KMS-11 (cell line): ENCODE results near the gene BNC2.

Experiments used
- H2AFZ ChIP-seq: fragments of 200-600 bp; sonication (generic); 2 replicates; pipeline ENCODE4 v1.6.1; 2016; ENCODE audit warnings: antibody characterized with exemption, mixed run types, low read depth
- H3K27ac ChIP-seq: fragments of 200-600 bp; sonication (generic); 2 replicates; pipeline ENCODE4 v1.6.1; 2016; ENCODE audit warnings: mild to moderate bottlenecking, mixed run types
- H3K27me3 ChIP-seq: fragments of 200-600 bp; sonication (generic); 2 replicates; pipeline ENCODE4 v1.6.1; 2017; ENCODE audit warnings: mild to moderate bottlenecking, low read depth, mixed run types, moderate library complexity; ENCODE audit not compliant: insufficient read depth
- H3K36me3 ChIP-seq: fragments of 200-600 bp; sonication (generic); 2 replicates; pipeline ENCODE4 v1.6.1; 2017; ENCODE audit warnings: mild to moderate bottlenecking, mixed run types; ENCODE audit not compliant: insufficient read depth
- H3K4me1 ChIP-seq: fragments of 200-600 bp; sonication (generic); 2 replicates; pipeline ENCODE4 v1.6.1; 2016; ENCODE audit warnings: mild to moderate bottlenecking, low read depth, mixed run types; ENCODE audit not compliant: poor library complexity, severe bottlenecking
- H3K4me2 ChIP-seq: fragments of 200-600 bp; sonication (generic); 2 replicates; pipeline ENCODE4 v1.7.0; 2016; ENCODE audit warnings: mild to moderate bottlenecking, mixed run types
- H3K4me3 ChIP-seq: fragments of 200-600 bp; sonication (generic); IDR thresholded peaks from 2 replicates; pipeline ENCODE4 v1.6.1; 2017; ENCODE audit warnings: low read depth, low read length, mixed read lengths; ENCODE audit not compliant: insufficient read depth
- H3K79me2 ChIP-seq: fragments of 200-600 bp; sonication (generic); 2 replicates; pipeline ENCODE4 v1.6.1; 2016; ENCODE audit warnings: low read depth, mixed run types; ENCODE audit not compliant: insufficient read depth
- H3K9ac ChIP-seq: fragments of 200-600 bp; sonication (generic); 2 replicates; pipeline ENCODE4 v1.6.1; 2016; ENCODE audit warnings: mild to moderate bottlenecking, mixed run types
- H4K20me1 ChIP-seq: fragments of 200-600 bp; sonication (generic); 2 replicates; pipeline ENCODE4 v1.6.1; 2016; ENCODE audit warnings: mild to moderate bottlenecking, mixed run types; ENCODE audit not compliant: insufficient read depth
- CTCF ChIP-seq: fragments of 200-600 bp; sonication (generic); conservative IDR thresholded peaks from 2 replicates; pipeline ENCODE4 v1.6.1; 2017; ENCODE audit warnings: low read depth, mild to moderate bottlenecking, antibody characterized with exemption, low read length, moderate library complexity, mixed read lengths

Gene BNC2

GRCh38 chr9:16626577-16627130, 243.8 kb downstream of the BNC2 start:
- Histone ChIP-seq H3K4me1 (peaks cover 12% of the 10 kb centered on the region), H3K36me3 (no peaks in the 10 kb centered on the region), H3K79me2 (no peaks in the 10 kb centered on the region), H3K4me2 (no peak overlapping the region), H4K20me1 (no peaks in the 10 kb centered on the region), H3K27ac (no peak overlapping the region), H3K4me3 (no peak overlapping the region), H2AFZ (no peak overlapping the region), H3K9ac (no peak overlapping the region), H3K27me3 (no peaks in the 10 kb centered on the region)
- TF ChIP-seq CTCF: no peak

GRCh38 chr9:16625811-16626210, 244.7 kb downstream of the BNC2 start:
- TF ChIP-seq CTCF: no peak
- H3K79me2 ChIP-seq: no peaks in the 10 kb centered on the region
- no peak overlapping the region for H2AFZ ChIP-seq
- no peaks in the 10 kb centered on the region for H3K36me3 ChIP-seq
- no peak overlapping the region for H3K9ac ChIP-seq
- no peak overlapping the region for H3K27ac ChIP-seq
- H3K4me1 ChIP-seq: peaks cover 12% of the 10 kb centered on the region
- H3K4me2 ChIP-seq: no peak overlapping the region
- H3K4me3 ChIP-seq: no peak overlapping the region
- H4K20me1 ChIP-seq: no peaks in the 10 kb centered on the region
- no peaks in the 10 kb centered on the region for H3K27me3 ChIP-seq

- no peak overlapping the region for H3K4me2 ChIP-seq
- no peaks in the 10 kb centered on the region for H4K20me1 ChIP-seq
- H3K4me3 ChIP-seq: no peak overlapping the region
- H3K36me3 ChIP-seq: no peaks in the 10 kb centered on the region
- no peak overlapping the region for H2AFZ ChIP-seq
- H3K9ac ChIP-seq: no peak overlapping the region
- H3K27ac ChIP-seq: no peak overlapping the region
- H3K79me2 ChIP-seq: no peaks in the 10 kb centered on the region
- peaks cover 12% of the 10 kb centered on the region for H3K4me1 ChIP-seq
- TF ChIP-seq CTCF: no peak
- no peaks in the 10 kb centered on the region for H3K27me3 ChIP-seq
Measured at GRCh38 chr9:16625161-16625631, 245.3 kb downstream of the BNC2 start.

- H3K4me2 ChIP-seq: no peak overlapping the region
- H3K4me1 ChIP-seq: peaks cover 12% of the 10 kb centered on the region
- no peak overlapping the region for H3K9ac ChIP-seq
Measured at GRCh38 chr9:16624744-16625117, 245.7 kb downstream of the BNC2 start.

More at GRCh38 chr9:16624744-16625117, 245.7 kb downstream of the BNC2 start:
- Histone ChIP-seq H3K4me3 (no peak overlapping the region), H3K79me2 (no peaks in the 10 kb centered on the region), H4K20me1 (no peaks in the 10 kb centered on the region), H3K27me3 (no peaks in the 10 kb centered on the region), H2AFZ (no peak overlapping the region), H3K27ac (no peak overlapping the region), H3K36me3 (no peaks in the 10 kb centered on the region)
- TF ChIP-seq CTCF: no peak
